Hematopoietic multipotent progenitor cell treated with erythropoietin and hydrocortisone succinate and interleukin-3 and kit ligand, for 4 days (in vitro differentiated cells): ENCODE data around the gene CCDC171.
A peak's percentile ranks its signal among the peaks of the same experiment; 100 is the strongest.
"Not testable (repeated sequence)": the region's sequence is repeated elsewhere in the genome, so short reads cannot be mapped to it uniquely, and the experiment has no call there.

Experiments used
- DNase-seq: peaks from one replicate; pipeline ENCODE4 v3.0.0-alpha.2; 2015

CCDC171 gene

GRCh38 chr9:15769547-15769946 is 216.7 kb downstream of the CCDC171 start:
- no peak for DNase-seq

- no peak for DNase-seq
Observed at GRCh38 chr9:15778861-15779260, 226.0 kb downstream of the CCDC171 start.

- no peak for DNase-seq
Observed at GRCh38 chr9:15782106-15782505, 229.3 kb downstream of the CCDC171 start.

- peak; percentile 7 for DNase-seq
Observed at GRCh38 chr9:15785584-15785983, 232.7 kb downstream of the CCDC171 start.

GRCh38 chr9:15786616-15787015 is 233.8 kb downstream of the CCDC171 start:
- DNase-seq = peak; percentile 15

- not testable (repeated sequence) for DNase-seq
Observed at GRCh38 chr9:15810219-15810899, 257.5 kb downstream of the CCDC171 start.

GRCh38 chr9:15813076-15813475 is 260.2 kb downstream of the CCDC171 start:
- DNase-seq = no peak

- peak; percentile 39 for DNase-seq
Observed at GRCh38 chr9:15824310-15824709, 271.5 kb downstream of the CCDC171 start.

GRCh38 chr9:15831384-15831783 is 278.5 kb downstream of the CCDC171 start:
- DNase-seq = no peak

- peak; percentile 89 for DNase-seq
Observed at GRCh38 chr9:15834541-15834940, 281.7 kb downstream of the CCDC171 start.

GRCh38 chr9:15837079-15837679 is 284.3 kb downstream of the CCDC171 start:
- DNase-seq = peak; percentile 76

- DNase-seq = no peak
Observed at GRCh38 chr9:15842051-15842450, 289.2 kb downstream of the CCDC171 start.

- DNase-seq = peak; percentile 47
Observed at GRCh38 chr9:15843316-15843715, 290.5 kb downstream of the CCDC171 start.

GRCh38 chr9:15843931-15844330 is 291.1 kb downstream of the CCDC171 start:
- DNase-seq = peak; percentile 51

GRCh38 chr9:15846611-15847010 is 293.8 kb downstream of the CCDC171 start:
- DNase-seq = no peak

GRCh38 chr9:15849871-15850270 is 297.0 kb downstream of the CCDC171 start:
- DNase-seq = no peak

GRCh38 chr9:15851766-15852165 is 298.9 kb downstream of the CCDC171 start:
- no peak for DNase-seq

GRCh38 chr9:15856591-15856990 is 303.7 kb downstream of the CCDC171 start:
- DNase-seq = no peak

- DNase-seq = no peak
Observed at GRCh38 chr9:15867334-15867733, 314.5 kb downstream of the CCDC171 start.

GRCh38 chr9:15867988-15868387 is 315.1 kb downstream of the CCDC171 start:
- DNase-seq = peak; percentile 19

- DNase-seq = peak; percentile 76
Observed at GRCh38 chr9:15873573-15874177, 320.8 kb downstream of the CCDC171 start.

GRCh38 chr9:15882328-15882727 is 329.5 kb downstream of the CCDC171 start:
- no peak for DNase-seq

- no peak for DNase-seq
Observed at GRCh38 chr9:15882883-15883282, 330.0 kb downstream of the CCDC171 start.

GRCh38 chr9:15885464-15885863 is 332.6 kb downstream of the CCDC171 start:
- no peak for DNase-seq
